ENCODE measurements around the gene DVL1.
A peak's percentile ranks its signal among the peaks of the same experiment; 100 is the strongest.

DNA sequence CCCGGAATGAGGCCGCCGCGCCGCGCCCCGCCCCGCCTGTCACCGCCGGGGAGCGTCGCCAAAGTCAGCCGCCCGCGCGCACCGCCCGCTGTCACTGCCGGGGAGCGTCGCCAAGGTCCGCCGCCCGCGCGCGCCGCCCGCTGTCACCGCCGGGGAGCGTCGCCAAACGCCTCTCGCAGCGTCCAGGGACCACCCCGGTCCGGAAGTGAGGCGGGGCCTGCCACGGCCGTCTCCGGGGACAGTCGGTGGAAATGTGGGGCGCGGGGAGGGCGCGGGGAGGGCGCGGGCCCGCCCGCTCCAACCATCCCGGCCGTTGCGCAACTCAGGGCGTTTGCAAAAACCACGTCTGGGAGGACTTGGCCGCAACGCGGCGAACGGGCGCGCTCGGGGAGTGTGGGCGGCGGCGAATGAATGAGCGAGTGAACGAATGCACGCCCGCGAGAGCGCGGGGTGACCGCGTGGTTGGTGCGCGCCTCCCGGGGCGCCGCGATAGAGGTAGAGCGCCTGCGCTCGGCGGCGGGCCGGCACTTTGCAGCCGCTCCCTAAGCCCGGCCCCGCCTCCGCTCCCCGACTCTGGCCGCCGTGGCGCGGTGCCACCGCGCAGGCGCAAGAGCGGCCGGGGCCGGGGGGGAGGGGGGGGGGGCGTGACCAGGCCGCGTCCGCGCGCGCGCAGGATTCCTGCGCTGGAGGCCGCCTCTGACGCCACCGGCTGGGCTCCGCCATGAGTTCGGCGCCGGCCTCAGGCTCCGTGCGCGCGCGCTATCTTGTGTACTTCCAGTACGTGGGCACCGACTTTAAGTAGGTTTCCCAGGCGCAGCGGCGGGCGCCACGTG, 41.1 kb downstream of the DVL1 start, which contains the start of the genes ACAP3 and PUSL1:
- 0 out of 2 replicates have a peak, but pooled peaks have one; percentile 37 for TF ChIP-seq POLR2AphosphoS5 (IDR thresholded peaks at IDR 0.05; ENCODE audit: low read depth, low read length)
- no peak for TF ChIP-seq TAF1 (IDR thresholded peaks at IDR 0.05; ENCODE audit: borderline replicate concordance, low read depth, low read length)

Measured in GM12892 (cell line).